Measurements from ENCODE around the gene LSM8.
"Not testable (repeated sequence)": the region's sequence is repeated elsewhere in the genome, so short reads cannot be mapped to it uniquely, and the experiment has no call there.

LSM8 gene

DNA sequence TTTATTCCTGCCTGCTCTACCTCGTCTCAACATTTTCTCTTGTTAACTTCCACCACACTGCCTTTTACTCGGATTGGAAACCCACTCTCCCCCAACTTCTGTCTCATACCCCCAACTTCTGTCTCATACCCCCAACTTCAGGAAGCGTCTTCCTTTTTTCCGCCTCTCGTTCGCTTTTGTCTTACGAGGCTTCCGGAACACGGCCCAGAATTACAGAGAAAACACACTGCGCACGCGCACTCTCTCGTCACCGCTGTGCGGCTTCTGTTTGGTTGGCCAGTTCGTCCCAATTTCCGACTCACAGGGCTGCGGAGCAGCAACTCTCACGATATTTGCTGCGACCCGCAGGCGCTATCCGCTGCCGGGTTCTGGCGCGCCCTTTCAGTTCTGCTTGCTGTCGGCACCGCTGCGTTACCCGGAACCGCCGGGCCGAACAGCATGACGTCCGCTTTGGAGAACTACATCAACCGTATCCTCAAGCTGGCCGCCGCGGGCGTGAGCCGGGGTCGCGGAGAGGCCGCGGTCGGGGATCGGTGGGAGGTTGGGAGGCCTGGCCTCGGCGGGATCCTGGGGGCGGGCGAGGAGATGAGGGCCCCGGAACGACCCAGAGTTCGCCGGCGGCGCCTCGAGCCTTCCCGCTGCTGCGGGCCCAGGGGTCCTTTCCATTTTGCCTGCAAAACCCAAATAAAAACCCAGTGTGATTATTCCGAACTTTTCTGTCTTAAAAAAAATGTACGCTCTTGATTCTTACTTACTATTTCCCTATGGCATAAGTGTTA is at the start of gene LSM8:
TSS of gene LSM8 (plus strand) at position 379 of the 779 bp plus-strand sequence. CDS start at position 439, 60 bp downstream.
- peak; percentile 95 to 96 for DNase-seq (ENCODE audit: low read depth in 2 of 2)

DNA sequence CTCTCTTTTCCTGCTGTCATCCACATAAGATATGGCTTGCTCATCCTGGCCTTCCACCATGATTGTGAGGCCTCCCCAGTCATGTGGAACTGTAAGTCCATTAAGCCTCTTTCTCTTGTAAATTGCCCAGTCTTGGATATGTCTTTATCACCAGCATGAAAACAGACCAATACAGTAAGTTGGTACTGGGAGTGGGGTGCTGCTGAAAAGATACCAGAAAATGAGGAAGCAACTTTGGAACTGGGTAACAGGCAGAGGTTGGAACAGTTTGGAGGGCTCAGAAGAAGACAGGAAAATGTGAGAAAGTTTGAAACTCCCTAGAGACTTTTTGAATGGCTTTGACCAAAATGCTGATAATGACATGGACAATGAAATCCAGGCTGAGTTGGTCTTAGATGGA is 49.5 kb upstream of the LSM8 start:
- not testable (repeated sequence) for DNase-seq (ENCODE audit: low read depth in 2 of 2)

- DNase-seq (ENCODE audit: low read depth in 2 of 2), result no peak
These were observed 43.5 kb upstream of the LSM8 start for GRCh38 chr7:118140468-118140867.

- DNase-seq (ENCODE audit: low read depth in 2 of 2), result no peak
These were observed 42.0 kb upstream of the LSM8 start for GRCh38 chr7:118142012-118142411.

DNA sequence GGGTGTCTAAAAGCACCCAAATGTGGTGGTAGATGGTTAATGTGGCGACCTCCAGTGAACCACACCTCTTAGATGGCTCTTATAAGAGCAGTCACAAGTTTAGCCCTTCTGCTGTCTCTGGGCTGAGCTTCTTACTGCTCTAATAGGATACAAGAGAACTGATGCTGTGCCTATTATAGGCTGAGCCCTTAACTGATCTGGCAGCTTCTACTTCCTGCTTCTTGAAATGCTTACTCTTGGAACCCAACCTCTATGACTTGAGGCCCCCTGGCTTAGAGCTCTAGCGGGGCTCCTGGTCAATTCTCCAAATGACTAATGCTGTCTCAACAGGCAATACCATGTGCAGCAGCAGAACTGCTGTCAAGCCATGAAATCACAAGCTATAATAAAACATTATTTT is 35.0 kb upstream of the LSM8 start:
- no peak for DNase-seq (ENCODE audit: low read depth in 2 of 2)

- DNase-seq (ENCODE audit: low read depth in 2 of 2), result no peak
These were observed 34.6 kb upstream of the LSM8 start for GRCh38 chr7:118149394-118149793.

DNA sequence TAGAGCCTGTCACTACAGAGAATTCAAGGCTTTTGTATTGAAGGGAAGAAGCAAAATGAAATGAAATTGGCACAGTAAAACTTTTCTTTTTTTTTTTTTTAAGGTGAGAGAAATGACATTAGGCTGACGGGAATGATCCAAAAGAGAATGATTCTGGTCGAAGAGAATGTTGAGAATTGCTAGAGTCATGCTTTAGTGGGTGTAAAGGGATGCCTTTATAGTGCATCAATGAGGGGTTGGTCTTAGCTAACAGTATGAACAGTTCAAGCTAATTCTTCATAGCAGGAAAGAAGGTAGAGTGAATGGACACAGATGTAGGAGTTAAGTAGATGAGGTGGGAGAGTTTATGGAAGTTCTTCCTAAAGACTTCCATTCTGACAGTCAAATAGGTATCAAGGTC is 32.3 kb upstream of the LSM8 start:
- no peak for DNase-seq (ENCODE audit: low read depth in 2 of 2)

DNA sequence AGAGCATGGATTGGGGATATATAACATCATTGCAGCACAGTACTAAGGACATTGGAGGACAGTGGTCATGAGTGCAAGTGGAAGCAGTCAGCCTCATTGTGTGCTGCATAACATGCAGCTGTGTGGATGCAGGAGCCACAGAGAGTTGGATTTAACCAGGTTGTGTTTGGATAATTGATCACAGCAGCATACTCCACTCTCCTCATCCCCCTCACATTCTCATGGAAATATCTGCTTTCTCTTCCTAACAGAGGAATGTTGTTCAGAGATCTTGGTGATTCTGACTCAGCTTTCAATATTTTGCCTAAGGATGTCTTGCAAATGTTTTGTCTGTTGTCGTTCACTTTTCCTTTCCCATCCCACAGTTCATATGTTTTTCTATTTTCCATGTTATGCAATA is 31.8 kb upstream of the LSM8 start:
- no peak for DNase-seq (ENCODE audit: low read depth in 2 of 2)

- DNase-seq (ENCODE audit: low read depth in 2 of 2), result no peak
These were observed 31.3 kb upstream of the LSM8 start for GRCh38 chr7:118152654-118153053.

DNA sequence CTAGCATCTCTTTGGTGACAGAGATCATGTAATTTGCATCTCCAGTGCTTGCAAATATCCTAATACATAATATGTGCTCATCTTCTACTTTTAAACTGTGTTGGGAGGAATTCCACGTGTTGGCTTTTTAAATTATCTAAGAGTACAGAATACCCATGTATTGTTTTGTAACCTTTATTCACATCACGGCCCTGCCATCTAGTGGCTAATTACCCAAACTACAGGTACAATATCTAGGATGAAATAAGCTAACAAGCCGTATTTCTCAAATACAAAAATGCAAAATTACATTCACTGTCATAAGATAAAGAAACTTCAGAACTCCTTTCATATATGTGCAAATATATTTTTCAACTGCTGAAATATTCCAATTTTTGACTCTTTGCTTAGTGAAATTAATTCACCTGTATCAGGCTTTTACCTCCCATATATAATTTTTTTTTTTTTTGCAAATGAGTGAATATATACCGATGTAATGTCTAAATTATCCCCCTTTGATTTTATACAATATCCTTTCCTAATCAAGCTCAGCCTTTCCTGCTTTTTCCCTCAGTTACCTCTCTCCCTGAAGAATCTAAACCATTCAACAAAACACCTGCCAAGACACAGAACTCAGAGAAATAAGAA is 30.3 kb upstream of the LSM8 start:
- no peak for DNase-seq (ENCODE audit: low read depth in 2 of 2)

DNA sequence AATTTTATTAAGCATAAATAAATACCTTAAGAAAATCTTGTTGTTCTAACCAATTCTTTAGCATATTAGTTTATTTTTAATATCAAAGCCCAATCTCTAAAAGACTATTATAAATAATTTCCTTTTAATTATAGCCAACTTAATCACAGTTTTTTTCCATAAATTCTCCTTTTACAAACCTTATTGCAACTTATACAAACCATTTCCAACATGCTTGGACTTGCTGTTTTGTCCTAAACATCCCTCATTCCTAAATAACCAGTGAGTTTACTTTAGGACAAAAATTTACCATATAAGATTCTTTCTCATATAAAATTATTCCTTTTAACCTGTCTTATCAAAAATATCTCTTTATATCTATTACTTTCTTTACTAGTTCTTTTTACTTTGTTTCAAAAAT is 25.2 kb upstream of the LSM8 start:
- no peak for DNase-seq (ENCODE audit: low read depth in 2 of 2)

GRCh38 chr7:118169146-118169545 is 14.8 kb upstream of the LSM8 start:
- no peak for DNase-seq (ENCODE audit: low read depth in 2 of 2)

DNA sequence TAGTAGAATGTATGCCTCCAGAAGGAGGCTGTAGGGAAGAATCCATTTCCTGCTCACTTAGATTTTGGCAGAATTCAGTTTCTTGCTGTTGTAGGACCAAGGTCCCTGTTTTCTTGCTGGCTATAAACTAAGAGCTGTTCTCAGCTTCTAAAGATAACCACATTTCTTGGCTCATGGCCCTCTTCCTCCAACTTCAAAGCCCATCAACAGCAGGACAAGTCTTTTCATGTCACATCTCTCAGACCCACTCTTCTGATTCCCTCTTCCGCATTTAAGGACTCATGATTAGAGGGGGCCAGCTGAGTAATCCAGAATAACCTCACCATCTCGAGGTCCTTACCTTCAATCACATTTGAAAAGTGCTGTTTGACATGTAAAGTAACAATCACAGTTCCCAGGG is 8.2 kb upstream of the LSM8 start:
- no peak for DNase-seq (ENCODE audit: low read depth in 2 of 2)

- DNase-seq (ENCODE audit: low read depth in 2 of 2), result no peak
These were observed 4.8 kb upstream of the LSM8 start for GRCh38 chr7:118179191-118179590.

GRCh38 chr7:118182593-118183427 is 1.2 kb upstream of the LSM8 start:
- no peak for DNase-seq (ENCODE audit: low read depth in 2 of 2)

GRCh38 chr7:118183428-118183785 is 557 bp upstream of the LSM8 start:
- DNase-seq (ENCODE audit: low read depth in 2 of 2), result no peak

DNA sequence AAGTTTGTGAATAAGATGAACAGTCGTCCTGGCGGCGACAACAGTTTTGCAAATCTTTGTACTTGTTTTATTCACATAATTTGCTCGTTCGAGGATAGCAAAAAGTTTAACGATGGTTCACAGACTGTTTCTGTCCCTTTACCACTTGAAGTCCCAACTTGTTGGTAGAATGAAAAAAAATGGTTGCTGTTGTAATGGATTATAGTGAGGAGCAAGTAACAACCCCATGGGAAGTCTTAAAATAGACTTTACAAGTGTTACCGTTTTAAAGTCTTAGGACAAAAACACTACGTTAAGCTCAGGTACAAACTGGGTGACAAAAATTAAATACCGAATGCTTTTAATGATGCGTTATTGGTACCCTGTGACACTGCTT is 589 bp downstream of the LSM8 start:
- DNase-seq (ENCODE audit: low read depth in 2 of 2), result no peak

DNA sequence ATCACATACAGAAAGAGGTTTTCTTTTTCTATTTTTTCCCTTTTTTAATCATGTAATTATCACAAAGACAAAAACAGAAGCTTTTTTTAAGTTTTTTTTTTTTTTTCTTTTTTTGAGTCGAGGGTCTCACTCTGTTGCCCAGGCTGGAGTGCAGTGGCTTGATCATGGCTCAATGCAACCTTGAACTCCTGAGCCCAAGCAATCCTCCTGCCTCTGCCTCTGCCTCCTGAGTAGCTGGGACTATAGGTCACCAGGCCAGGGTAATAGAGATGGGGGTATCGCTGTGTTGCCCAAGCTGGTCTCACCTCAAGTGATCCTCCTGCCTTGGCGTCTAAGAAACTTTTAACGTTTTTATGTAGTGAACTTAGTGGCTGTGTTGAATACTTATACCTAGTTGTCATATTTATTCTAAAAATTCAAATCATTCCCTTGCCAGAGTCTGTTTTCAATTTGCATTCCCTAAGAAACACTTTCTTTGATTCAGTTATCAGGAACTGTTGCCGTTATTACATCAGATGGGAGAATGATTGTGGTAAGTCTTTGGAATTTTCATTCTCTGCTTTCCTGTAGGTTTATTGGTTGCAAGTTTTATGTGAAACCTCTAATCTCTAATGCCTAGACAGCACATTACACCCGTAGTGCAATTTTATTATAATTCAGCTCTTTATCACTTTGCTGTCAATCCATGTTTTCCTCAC is 1.3 kb downstream of the LSM8 start:
- no peak for DNase-seq (ENCODE audit: low read depth in 2 of 2)

GRCh38 chr7:118186501-118186900 is 2.5 kb downstream of the LSM8 start:
- DNase-seq (ENCODE audit: low read depth in 2 of 2), result no peak

DNA sequence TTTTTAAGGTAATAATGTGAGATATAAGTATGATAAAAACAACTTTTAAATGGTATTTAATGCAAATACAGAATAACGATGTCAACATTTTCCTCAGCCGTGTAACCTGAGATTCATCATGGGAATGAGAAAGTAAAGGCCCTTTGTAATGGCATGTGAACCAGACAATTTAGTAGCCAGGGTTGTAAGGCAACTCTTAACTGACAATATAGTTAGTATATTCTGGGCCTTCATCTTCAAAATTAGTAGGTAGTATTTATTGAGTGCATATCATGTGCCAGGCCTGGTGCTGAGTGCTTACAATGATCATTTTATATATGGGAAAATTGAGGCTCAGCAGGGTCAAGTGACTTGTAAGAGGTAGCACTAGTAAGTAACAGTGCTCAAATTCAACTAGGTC is 10.6 kb downstream of the LSM8 start:
- DNase-seq (ENCODE audit: low read depth in 2 of 2), result no peak

GRCh38 chr7:118195837-118196474 is 12.0 kb downstream of the LSM8 start:
- peak in 1 of 2 donors; percentile 29 for DNase-seq (ENCODE audit: low read depth in 2 of 2)

DNA sequence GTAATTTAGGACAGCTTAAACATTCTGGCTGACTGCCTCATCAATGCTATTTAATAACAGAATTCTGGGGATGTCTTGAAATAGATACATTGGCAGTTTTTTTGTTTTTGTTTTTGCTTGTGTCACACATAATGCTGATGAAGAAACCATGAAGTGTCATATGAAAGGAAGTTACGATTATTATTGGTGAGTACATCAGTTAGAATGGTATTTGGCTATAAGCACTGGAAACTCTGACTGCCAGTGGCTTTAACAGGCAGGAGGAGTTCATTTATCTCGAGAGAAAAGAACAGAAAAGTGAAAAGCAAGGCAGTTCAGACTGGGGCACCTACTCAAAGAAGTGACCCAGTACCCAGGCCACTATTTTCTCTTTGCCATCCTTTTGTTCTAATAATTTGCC is 18.1 kb downstream of the LSM8 start:
- no peak for DNase-seq (ENCODE audit: low read depth in 2 of 2)
